Stimulated activated CD8-positive, alpha-beta memory T cell treated with anti-CD3 and anti-CD28 coated beads, Interleukin-12 subunit alpha, Interleukin-12 subunit beta, amount 100 ng/mL, for 1 hour (primary cell): Measurements from ENCODE around the gene TBXAS1.
"Not testable (repeated sequence)": the region's sequence is repeated elsewhere in the genome, so short reads cannot be mapped to it uniquely, and the experiment has no call there.

Source experiments
- DNase-seq: peaks from one replicate; pipeline ENCODE4 v3.0.0-alpha.2; 2020; ENCODE audit warnings: low read depth

TBXAS1 gene

DNA sequence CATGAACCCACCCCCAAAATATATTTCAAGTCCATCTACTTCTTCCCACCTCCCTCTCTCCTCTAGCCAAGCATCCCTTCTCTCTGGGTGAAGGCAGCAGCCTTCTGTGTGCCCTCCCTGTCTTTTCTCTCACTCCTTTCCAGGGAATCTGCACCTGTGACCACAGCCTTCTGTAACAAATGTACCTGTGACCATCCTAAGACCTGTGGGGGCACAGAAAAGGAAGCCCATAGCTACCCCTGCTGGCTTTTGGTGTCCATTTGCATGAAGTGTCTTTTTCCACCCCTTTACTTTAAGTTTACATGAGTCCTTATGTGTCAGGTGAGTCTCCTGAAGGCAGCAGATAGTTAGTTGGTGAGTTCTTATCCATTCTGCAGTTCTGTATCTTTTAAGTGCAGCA lies 2.0 kb upstream of the TBXAS1 start:
- DNase-seq: no peak

DNA sequence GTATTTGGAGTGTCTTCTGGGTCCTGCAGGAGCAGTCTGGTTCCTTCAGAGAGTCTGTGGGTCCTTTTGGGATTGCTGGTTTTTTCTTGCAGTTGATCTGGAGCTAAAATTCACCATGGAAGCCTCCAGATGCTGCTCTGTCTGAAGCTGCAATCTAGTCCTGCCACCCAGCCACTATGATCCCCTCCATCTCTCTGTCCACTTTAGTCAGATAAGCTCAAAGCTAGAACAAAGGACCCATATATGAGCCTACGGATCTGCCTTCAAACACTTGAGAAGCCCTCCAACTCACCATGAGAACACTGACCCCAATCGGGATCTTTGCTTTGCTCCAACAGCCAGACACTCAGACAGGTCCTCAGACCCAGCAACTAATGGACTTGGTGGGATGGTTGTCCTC lies 618 bp upstream of the TBXAS1 start:
- no peak for DNase-seq

DNA sequence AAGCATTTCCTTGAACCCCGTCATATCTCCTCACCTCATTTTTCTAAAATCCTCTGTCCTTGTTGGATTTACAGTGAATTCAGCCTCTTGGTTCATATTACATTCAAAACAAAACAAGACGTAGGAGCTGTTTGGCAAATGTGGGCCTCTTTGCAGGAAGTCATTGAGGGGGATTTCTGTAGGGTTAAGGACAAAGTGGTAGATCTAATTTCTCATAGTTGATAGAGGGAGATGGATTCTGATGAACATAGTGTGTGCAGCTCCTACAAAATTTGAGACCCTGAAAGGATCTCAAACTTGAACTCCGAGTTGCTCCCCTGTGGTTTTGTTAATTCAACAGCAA lies 682 bp downstream of the TBXAS1 start:
- DNase-seq: no peak

- no peak for DNase-seq
These were observed 1.2 kb downstream of the TBXAS1 start for GRCh38 chr7:139830292-139830691.

- no peak for DNase-seq
These were observed 1.9 kb downstream of the TBXAS1 start for GRCh38 chr7:139830782-139831501.

DNA sequence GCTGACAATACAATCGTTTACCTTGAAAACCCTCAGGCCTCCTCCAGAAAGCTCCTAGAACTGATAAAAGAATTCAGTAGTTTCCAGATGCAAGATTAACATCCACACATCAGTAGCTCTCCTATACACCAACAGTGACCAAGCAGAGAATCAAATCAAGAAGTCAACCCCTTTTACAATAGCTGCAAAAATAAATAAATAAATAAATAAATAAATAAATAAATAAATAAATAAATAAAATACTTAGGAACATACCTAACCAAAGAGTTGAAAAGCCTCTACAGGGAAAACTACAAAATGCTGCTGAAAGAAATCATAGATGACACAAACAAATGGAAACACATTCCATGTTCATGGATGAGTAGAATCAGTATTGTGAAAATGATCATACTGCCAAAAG lies 6.8 kb downstream of the TBXAS1 start:
- DNase-seq: not testable (repeated sequence)

DNA sequence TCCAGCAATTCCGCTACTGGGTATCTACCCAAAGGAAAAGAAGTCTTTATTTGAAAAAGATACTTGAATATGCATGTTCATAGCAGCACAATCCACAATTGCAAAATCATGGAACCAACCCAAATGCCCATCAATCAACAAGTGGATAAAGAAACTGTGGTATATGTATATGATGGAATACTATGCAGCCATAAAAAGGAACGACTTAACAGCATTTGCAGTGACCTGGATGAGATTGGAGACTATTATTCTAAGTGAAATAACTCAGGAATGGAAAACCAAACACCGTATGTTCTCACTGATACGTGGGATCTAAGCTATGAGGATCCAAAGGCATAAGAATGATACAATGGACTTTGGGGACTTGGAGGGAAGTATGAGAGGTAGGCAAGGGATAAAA lies 8.2 kb downstream of the TBXAS1 start:
- not testable (repeated sequence) for DNase-seq

- DNase-seq: no peak
These were observed 9.2 kb downstream of the TBXAS1 start for GRCh38 chr7:139838276-139838675.

DNA sequence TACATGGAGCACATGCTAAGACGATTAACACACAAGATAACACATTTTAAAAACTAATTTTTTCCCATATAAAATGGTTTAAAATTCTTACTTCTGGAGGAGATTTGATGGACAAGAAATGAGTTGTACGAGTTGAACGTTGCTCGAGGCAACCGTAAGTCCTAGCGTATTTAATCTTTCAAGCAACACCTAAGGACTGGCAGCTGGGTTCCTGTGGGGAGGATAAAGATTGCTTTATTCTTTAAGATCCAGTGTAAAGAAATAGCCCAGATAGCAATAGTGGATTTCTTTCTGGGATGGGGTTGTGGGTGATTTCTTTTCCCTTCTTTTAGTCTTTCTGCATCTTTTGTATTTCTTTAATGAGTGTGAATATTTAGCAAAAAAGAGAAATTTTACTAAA lies 9.8 kb downstream of the TBXAS1 start:
- no peak for DNase-seq

DNA sequence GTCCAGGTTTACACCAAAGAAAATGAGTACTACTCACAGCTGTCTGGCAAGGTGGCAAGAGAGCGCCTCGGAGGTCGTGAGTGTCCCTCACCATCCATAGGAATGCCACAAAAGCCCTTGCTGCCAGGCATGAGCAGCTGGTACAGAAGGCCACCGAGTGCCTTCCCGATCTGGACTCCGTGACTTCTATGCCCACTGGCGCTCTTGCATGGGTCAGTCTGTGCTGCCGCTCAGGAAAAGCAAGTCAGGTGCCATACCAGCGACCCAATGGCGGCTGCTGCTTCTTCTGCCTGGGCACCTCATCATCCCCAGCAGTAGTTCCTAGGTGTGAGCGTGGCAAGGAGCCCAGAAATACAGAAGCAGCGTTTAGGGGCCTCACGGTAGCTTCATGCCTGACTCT lies 11.7 kb downstream of the TBXAS1 start:
- no peak for DNase-seq

GRCh38 chr7:139842401-139843210 lies 13.5 kb downstream of the TBXAS1 start:
- no peak for DNase-seq

DNA sequence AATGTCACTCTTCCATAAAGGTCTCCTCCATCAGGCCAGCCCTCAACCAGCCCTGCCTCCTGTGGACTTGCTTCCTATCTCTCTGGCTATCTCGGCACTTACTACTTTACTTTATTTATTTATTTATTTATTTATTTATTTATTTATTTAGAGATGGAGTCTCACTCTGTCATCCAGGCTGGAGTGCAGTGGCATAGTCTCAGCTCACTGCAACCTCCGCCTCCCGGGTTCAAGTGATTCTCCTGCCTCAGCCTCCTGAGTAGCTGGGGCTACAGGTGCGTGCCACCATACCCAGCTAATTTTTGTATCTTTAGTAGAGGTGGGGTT lies 14.1 kb downstream of the TBXAS1 start:
- DNase-seq: not testable (repeated sequence)

- no peak for DNase-seq
These were observed 15.8 kb downstream of the TBXAS1 start for GRCh38 chr7:139844779-139845442.

DNA sequence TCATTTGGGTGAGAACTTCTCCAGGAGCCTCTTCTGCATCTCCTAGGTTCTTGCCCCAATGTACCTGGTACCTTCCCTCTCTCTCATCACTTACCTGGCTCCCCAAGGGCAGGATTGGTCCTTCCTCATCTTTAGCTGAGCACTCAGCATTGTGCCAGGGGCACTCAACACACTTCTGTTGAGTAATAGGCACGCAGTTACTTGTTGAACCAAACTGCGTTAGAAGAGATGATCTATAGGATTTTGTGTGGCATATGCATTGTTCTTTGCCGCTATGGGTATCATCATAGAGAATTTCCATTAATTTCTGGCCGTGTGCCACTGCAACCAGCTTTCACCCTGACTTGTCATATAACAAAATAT lies 16.4 kb downstream of the TBXAS1 start:
- DNase-seq: no peak

- no peak for DNase-seq
These were observed 17.2 kb downstream of the TBXAS1 start for GRCh38 chr7:139846297-139846696.

- no peak for DNase-seq
These were observed 19.2 kb downstream of the TBXAS1 start for GRCh38 chr7:139848274-139848673.

GRCh38 chr7:139850906-139851305 lies 21.8 kb downstream of the TBXAS1 start:
- no peak for DNase-seq

- no peak for DNase-seq
These were observed 22.9 kb downstream of the TBXAS1 start for GRCh38 chr7:139851770-139852481.

DNA sequence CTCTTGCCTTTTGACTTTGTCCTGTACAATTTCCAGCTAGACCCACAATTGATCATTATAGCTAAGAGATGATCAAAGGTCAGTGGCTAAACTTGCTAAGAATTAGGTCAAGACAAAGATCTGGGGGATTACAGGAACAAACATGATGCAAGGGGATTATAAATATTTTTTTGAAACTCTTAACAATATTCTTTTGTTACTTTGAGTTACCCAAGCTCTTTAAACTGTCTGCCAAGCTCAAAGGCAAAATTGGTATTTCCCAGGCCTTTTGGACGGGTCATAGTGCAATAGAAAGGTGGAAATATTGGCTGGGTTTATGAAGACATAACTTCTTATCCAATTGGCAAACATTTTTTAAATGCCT lies 23.4 kb downstream of the TBXAS1 start:
- no peak for DNase-seq

GRCh38 chr7:139853506-139854123 lies 24.6 kb downstream of the TBXAS1 start:
- no peak for DNase-seq

GRCh38 chr7:139854124-139854511 lies 25.1 kb downstream of the TBXAS1 start:
- DNase-seq: no peak

GRCh38 chr7:139854803-139855497 lies 25.9 kb downstream of the TBXAS1 start:
- no peak for DNase-seq
